Measurements from ENCODE around the gene SLC40A1.

- no peak for TF ChIP-seq CTCF (IDR thresholded peaks at IDR 0.05)
- TF ChIP-seq POLR2AphosphoS5 (IDR thresholded peaks at IDR 0.05), result no peak
- no peak for TF ChIP-seq EP300 (IDR thresholded peaks at IDR 0.05)
- no peak for TF ChIP-seq POLR2A (IDR thresholded peaks at IDR 0.05)
Observed at GRCh38 chr2:189527812-189528592, 52.6 kb downstream of the SLC40A1 start.

Measured in sigmoid colon (tissue), 4 donors.